SK-N-MC (cell line): ENCODE results near the gene GPR179.

Experiments used
- EZH2 ChIP-seq: fragments of 200-600 bp; sonication (generic); IDR thresholded peaks from one replicate; pipeline ENCODE4 v1.6.1; 2017; ENCODE audit warnings: antibody characterized with exemption
- FOXP2 ChIP-seq: optimal IDR thresholded peaks from 2 replicates; pipeline ENCODE3; 2011; ENCODE audit warnings: mild to moderate bottlenecking, moderate library complexity; ENCODE audit not compliant: insufficient read depth; ENCODE audit errors: extremely low read length, control extremely low read depth
- POLR2AphosphoS5 ChIP-seq: IDR thresholded peaks from 2 replicates; pipeline ENCODE4 v1.6.1; 2012; ENCODE audit warnings: mild to moderate bottlenecking, low read depth, low read length, borderline replicate concordance

DNA sequence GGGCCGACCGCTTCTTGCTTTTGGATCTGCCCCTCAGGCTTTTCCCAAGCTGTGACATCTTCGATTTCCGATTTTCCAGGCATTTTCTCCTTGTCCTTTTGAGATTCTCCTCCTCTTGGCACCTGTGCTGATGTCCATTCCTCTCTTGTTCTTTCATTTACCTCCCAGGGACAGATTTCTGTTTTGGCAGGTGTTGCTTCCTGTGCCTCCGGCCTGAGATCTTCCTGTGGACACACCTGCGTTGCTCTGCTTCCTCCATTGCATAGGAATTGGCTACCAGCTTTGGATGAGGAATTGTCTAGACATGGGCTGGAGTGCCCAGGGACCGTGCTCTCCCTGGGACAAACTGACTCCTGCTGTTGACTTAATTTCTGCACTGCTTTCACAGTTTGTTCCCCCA lies 15.1 kb downstream of the GPR179 start:
- no peak for TF ChIP-seq EZH2
- no peak for TF ChIP-seq POLR2AphosphoS5
- TF ChIP-seq FOXP2, result no peak
